ENCODE measurements around the gene CARS1. TPM values are rescaled to one million over a fixed set of nuclear protein-coding genes. Genes with fewer than 3 reads are reported as not detected.
A peak's percentile ranks its signal among the peaks of the same experiment; 100 is the strongest.

The CARS1 gene
- total and polyA plus RNA-seq, 9 of the 15 experiments (the other 6 are each of a cell fraction or from before 2014, with no cell fraction given): 14.4 to 106 (median 73.6) TPM

DNA sequence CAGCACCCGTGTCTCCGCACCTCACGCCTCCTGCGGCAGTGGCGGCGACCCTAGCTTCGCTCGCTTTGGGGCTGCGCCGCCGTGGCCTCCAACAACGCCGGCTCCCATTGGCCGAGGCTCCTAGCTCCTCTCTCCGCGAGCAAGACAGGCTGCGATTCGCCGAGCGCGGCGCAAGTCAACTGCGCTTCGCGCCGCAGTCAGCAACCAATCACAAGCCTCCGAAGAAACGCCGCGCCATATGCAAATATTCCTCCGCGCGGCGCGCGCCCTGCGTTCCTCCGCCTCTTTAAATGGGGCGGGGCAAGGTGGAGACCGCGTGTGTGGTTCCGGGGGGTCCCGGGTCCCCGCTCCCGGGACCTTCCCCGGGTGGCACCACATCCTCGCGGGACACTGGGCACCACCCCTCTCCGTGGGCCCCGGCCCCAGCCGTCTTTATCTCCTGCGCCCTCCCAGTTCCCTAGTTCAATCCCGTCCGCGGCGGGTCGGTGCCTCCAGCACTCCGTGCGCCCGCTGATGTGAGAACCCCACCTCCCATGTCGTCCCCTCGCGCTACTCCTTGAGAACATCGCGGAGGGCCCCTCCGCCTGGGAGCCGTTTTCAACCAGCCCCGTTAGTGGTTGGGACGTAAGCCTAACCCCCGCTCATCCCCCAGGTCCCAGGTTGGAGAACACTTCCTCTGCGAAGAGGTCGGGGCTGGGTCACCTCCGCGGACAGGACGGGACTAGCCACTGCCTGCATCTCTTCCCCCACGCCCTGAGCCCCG lies 64.8 kb downstream of the CARS1 start, which contains the start of gene NAP1L4 (continued):
- TF ChIP-seq, protein P1, sequence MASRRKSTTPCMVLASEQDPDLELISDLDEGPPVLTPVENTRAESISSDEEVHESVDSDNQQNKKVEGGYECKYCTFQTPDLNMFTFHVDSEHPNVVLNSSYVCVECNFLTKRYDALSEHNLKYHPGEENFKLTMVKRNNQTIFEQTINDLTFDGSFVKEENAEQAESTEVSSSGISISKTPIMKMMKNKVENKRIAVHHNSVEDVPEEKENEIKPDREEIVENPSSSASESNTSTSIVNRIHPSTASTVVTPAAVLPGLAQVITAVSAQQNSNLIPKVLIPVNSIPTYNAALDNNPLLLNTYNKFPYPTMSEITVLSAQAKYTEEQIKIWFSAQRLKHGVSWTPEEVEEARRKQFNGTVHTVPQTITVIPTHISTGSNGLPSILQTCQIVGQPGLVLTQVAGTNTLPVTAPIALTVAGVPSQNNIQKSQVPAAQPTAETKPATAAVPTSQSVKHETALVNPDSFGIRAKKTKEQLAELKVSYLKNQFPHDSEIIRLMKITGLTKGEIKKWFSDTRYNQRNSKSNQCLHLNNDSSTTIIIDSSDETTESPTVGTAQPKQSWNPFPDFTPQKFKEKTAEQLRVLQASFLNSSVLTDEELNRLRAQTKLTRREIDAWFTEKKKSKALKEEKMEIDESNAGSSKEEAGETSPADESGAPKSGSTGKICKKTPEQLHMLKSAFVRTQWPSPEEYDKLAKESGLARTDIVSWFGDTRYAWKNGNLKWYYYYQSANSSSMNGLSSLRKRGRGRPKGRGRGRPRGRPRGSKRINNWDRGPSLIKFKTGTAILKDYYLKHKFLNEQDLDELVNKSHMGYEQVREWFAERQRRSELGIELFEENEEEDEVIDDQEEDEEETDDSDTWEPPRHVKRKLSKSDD (conservative IDR thresholded peaks at IDR 0.05; ENCODE audit: low read length): no peak
- TF ChIP-seq MAFG (tag; conservative IDR thresholded peaks at IDR 0.05) (no peak), CREB1 (IDR thresholded peaks at IDR 0.05) (peak; percentile 74), CREB1 (CRISPR knock-in tag; IDR thresholded peaks at IDR 0.05) (peak; percentile 66), TCFL5 (CRISPR knock-in tag; conservative IDR thresholded peaks at IDR 0.05) (no peak), THRAP3 (IDR thresholded peaks at IDR 0.05; ENCODE audit: borderline replicate concordance) (no peak), ATF1 (CRISPR knock-in tag; IDR thresholded peaks at IDR 0.05) (no peak), ATF1 (tag; IDR thresholded peaks at IDR 0.05) (peak; percentile 57), GTF2F1 (IDR thresholded peaks at IDR 0.05; ENCODE audit: low read depth, low read length) (peak; percentile 40; the same call in 1 of the 2 replicates), HSF4 (CRISPR knock-in tag; IDR thresholded peaks at IDR 0.05; ENCODE audit: borderline replicate concordance) (no peak), GATAD2A (IDR thresholded peaks at IDR 0.05) (no peak), ILK (tag; IDR thresholded peaks at IDR 0.05; ENCODE audit: borderline replicate concordance, low read depth) (no peak), WHSC1 (IDR thresholded peaks at IDR 0.05; ENCODE audit: low read length) (no peak), TCF7 (IDR thresholded peaks at IDR 0.05; ENCODE audit: borderline replicate concordance) (no peak), TRIM28 (IDR thresholded peaks at IDR 0.05) (peak; percentile 40; the same call in 1 of the 2 replicates), MXI1 (IDR thresholded peaks at IDR 0.05; ENCODE audit: low read depth, low read length) (peak; percentile 82), FOXA3 (CRISPR knock-in tag; conservative IDR thresholded peaks at IDR 0.05 in 1 of 2, IDR thresholded peaks at IDR 0.05 in 1 of 2) (no peak), PURB (CRISPR knock-in tag; IDR thresholded peaks at IDR 0.05; ENCODE audit: low read depth) (no peak), ETV1 (tag; conservative IDR thresholded peaks at IDR 0.05; ENCODE audit: low read depth) (no peak)
- TF ChIP-seq, protein P2, sequence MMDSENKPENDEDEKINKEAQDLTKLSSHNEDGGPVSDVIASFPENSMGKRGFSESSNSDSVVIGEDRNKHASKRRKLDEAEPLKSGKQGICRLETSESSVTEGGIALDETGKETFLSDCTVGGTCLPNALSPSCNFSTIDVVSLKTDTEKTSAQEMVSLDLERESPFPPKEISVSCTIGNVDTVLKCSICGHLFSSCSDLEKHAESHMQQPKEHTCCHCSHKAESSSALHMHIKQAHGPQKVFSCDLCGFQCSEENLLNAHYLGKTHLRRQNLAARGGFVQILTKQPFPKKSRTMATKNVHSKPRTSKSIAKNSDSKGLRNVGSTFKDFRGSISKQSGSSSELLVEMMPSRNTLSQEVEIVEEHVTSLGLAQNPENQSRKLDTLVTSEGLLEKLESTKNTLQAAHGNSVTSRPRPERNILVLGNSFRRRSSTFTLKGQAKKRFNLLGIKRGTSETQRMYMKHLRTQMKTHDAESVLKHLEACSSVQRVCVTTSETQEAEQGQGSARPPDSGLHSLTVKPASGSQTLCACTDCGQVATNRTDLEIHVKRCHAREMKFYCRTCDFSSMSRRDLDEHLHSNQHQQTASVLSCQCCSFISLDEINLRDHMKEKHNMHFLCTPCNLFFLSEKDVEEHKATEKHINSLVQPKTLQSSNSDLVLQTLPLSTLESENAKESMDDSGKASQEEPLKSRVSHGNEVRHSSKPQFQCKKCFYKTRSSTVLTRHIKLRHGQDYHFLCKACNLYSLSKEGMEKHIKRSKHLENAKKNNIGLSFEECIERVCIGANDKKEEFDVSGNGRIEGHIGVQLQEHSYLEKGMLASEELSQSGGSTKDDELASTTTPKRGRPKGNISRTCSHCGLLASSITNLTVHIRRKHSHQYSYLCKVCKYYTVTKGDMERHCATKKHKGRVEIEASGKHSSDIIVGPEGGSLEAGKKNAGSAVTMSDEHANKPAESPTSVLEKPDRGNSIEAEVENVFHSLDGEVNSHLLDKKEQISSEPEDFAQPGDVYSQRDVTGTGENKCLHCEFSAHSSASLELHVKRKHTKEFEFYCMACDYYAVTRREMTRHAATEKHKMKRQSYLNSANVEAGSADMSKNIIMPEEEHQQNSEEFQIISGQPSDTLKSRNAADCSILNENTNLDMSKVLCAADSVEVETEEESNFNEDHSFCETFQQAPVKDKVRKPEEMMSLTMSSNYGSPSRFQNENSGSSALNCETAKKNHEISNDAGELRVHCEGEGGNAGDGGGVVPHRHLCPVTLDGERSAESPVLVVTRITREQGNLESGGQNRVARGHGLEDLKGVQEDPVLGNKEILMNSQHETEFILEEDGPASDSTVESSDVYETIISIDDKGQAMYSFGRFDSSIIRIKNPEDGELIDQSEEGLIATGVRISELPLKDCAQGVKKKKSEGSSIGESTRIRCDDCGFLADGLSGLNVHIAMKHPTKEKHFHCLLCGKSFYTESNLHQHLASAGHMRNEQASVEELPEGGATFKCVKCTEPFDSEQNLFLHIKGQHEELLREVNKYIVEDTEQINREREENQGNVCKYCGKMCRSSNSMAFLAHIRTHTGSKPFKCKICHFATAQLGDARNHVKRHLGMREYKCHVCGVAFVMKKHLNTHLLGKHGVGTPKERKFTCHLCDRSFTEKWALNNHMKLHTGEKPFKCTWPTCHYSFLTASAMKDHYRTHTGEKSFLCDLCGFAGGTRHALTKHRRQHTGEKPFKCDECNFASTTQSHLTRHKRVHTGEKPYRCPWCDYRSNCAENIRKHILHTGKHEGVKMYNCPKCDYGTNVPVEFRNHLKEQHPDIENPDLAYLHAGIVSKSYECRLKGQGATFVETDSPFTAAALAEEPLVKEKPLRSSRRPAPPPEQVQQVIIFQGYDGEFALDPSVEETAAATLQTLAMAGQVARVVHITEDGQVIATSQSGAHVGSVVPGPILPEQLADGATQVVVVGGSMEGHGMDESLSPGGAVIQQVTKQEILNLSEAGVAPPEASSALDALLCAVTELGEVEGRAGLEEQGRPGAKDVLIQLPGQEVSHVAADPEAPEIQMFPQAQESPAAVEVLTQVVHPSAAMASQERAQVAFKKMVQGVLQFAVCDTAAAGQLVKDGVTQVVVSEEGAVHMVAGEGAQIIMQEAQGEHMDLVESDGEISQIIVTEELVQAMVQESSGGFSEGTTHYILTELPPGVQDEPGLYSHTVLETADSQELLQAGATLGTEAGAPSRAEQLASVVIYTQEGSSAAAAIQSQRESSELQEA (IDR thresholded peaks at IDR 0.05; ENCODE audit: low read depth): no peak
